SK-N-SH (cell line): Measurements from ENCODE around the gene DOHH. TPM values are rescaled to one million over a fixed set of nuclear protein-coding genes. Genes with fewer than 3 reads are reported as not detected.

Experiments used
- CTCF ChIA-PET: fragments of 300-600, 350-600 bp; formaldehyde crosslinking; extraction: SDS; loops from one replicate; lab custom pipeline; 2021; lab: Yijun Ruan, JAX
- POLR2A ChIA-PET: fragments of 350-600 bp; sonication (Branson Sonifier 250); formaldehyde crosslinking; extraction: SDS; loops from one replicate; lab custom pipeline; 2020; ENCODE audit warnings: antibody characterized with exemption, inconsistent platforms; lab: Yijun Ruan, JAX
- DNase-seq: peaks from one replicate; pipeline ENCODE4 v3.0.0; 2012
- H2AFZ ChIP-seq: fragments of 200-600 bp; sonication (generic); 2 replicates; pipeline ENCODE4 v1.8.1; 2016; ENCODE audit warnings: antibody characterized with exemption, mild to moderate bottlenecking, low read depth
- H3F3A ChIP-seq: fragments of 200-600 bp; sonication (generic); replicated peaks from 2 replicates; pipeline ENCODE3; 2016; ENCODE audit warnings: antibody characterized with exemption, mild to moderate bottlenecking; ENCODE audit not compliant: insufficient read depth
- H3K27ac ChIP-seq, 2 experiments: fragments of 200-500 bp in 1 of 2; fragments of 200-600 bp in 1 of 2; sonication (Bioruptor generic) in 1 of 2; sonication (generic), shearing (Covaris generic) in 1 of 2; 2 replicates each; pipeline versions ENCODE4 v1.5.1 to v1.6.1; 2014 to 2016; ENCODE audit warnings: low read depth in 2 of 2, inconsistent platforms in 1 of 2, low read length in 1 of 2, mild to moderate bottlenecking in 1 of 2, mixed read lengths in 1 of 2
- H3K27me3 ChIP-seq: fragments of 200-600 bp; sonication (generic), shearing (Covaris generic); 2 replicates; pipeline ENCODE4 v1.6.1; 2016; ENCODE audit warnings: mixed run types; ENCODE audit not compliant: insufficient read depth
- H3K36me3 ChIP-seq, 2 experiments: fragments of 200-500 bp in 1 of 2; fragments of 200-600 bp in 1 of 2; sonication (Bioruptor generic) in 1 of 2; sonication (generic) in 1 of 2; replicated peaks in 1 of 2; 2 replicates each; pipeline versions ENCODE3 to v1.5.1; 2014 to 2016; ENCODE audit warnings: low read length in 1 of 2, mild to moderate bottlenecking in 1 of 2; ENCODE audit not compliant: insufficient read depth in 2 of 2, control insufficient read depth in 1 of 2
- H3K4me1 ChIP-seq, 2 experiments: fragments of 200-500 bp in 1 of 2; fragments of 200-600 bp in 1 of 2; sonication (Bioruptor generic) in 1 of 2; sonication (generic), shearing (Covaris generic) in 1 of 2; 2 replicates each; pipeline versions ENCODE4 v1.5.1 to v1.6.1; 2014 to 2016; ENCODE audit warnings: low read depth in 1 of 2, low read length in 1 of 2, mixed run types in 1 of 2; ENCODE audit not compliant: insufficient read depth in 2 of 2, control insufficient read depth in 1 of 2
- H3K4me2 ChIP-seq: fragments of 200-600 bp; sonication (generic), shearing (Covaris generic); 2 replicates; pipeline ENCODE4 v1.6.1; 2017; ENCODE audit warnings: mixed run types
- H3K4me3 ChIP-seq, 2 experiments: fragments of 200-500 bp in 1 of 2; fragments of 200-600 bp in 1 of 2; sonication (Bioruptor generic) in 1 of 2; sonication (generic), shearing (Covaris generic) in 1 of 2; 2 replicates each; pipeline versions ENCODE4 v1.5.1 to v1.8.1; 2014 to 2016; ENCODE audit warnings: low read depth in 2 of 2, inconsistent platforms in 1 of 2, low read length in 1 of 2, mild to moderate bottlenecking in 1 of 2, mixed read lengths in 1 of 2, moderate library complexity in 1 of 2
- H3K79me2 ChIP-seq: fragments of 200-600 bp; sonication (generic); 2 replicates; pipeline ENCODE4 v1.8.1; 2017; ENCODE audit warnings: mild to moderate bottlenecking; ENCODE audit not compliant: insufficient read depth
- H3K9ac ChIP-seq: fragments of 200-600 bp; sonication (generic); 2 replicates; pipeline ENCODE4 v1.6.1; 2017; ENCODE audit warnings: mixed run types
- H3K9me2 ChIP-seq: fragments of 200-600 bp; sonication (generic); 2 replicates; pipeline ENCODE4 v1.6.1; 2017; ENCODE audit warnings: mixed run types
- H3K9me3 ChIP-seq: fragments of 200-600 bp; sonication (generic); 2 replicates; pipeline ENCODE4 v1.6.1; 2017; ENCODE audit warnings: mixed run types, mild to moderate bottlenecking, moderate library complexity
- H4K20me1 ChIP-seq: fragments of 200-600 bp; sonication (generic); 2 replicates; pipeline ENCODE4 v1.6.1; 2017; ENCODE audit warnings: mild to moderate bottlenecking, mixed run types; ENCODE audit not compliant: insufficient read depth
- CHD2 ChIP-seq: fragments of 150-350 bp; IDR thresholded peaks from 2 replicates; pipeline ENCODE4 v1.6.1; 2018; ENCODE audit warnings: low read length; ENCODE audit not compliant: partially characterized antibody
- ELF1 ChIP-seq: IDR thresholded peaks from 2 replicates; pipeline ENCODE4 v1.4.0; 2012
- EZH2phosphoT487 ChIP-seq: fragments of 200-600 bp; sonication (generic); IDR thresholded peaks from 2 replicates; pipeline ENCODE4 v1.6.1; 2017; ENCODE audit warnings: low read depth, mixed run types, mild to moderate bottlenecking, antibody characterized with exemption, moderate library complexity, borderline replicate concordance
- FOXM1 ChIP-seq: IDR thresholded peaks from 2 replicates; pipeline ENCODE4 v1.4.0; 2012; ENCODE audit warnings: low read depth, mild to moderate bottlenecking
- GABPA ChIP-seq: IDR thresholded peaks from 2 replicates; pipeline ENCODE4 v1.4.0; 2012; ENCODE audit warnings: low read depth, mild to moderate bottlenecking
- GATA2 ChIP-seq: sonication (generic); formaldehyde crosslinking; IDR thresholded peaks from 2 replicates; pipeline ENCODE4 v1.5.0; 2020; ENCODE audit warnings: mild to moderate bottlenecking, missing genetic modification reagents
- JUND ChIP-seq: IDR thresholded peaks from 2 replicates; pipeline ENCODE4 v1.4.0; 2012
- MEF2A ChIP-seq: IDR thresholded peaks from 2 replicates; pipeline ENCODE4 v1.4.0; 2012; ENCODE audit warnings: low read depth, borderline replicate concordance
- MXI1 ChIP-seq: IDR thresholded peaks from 2 replicates; pipeline ENCODE4 v1.6.1; 2012; ENCODE audit warnings: mild to moderate bottlenecking, low read depth, low read length, improper control_type of control experiment
- NFIC ChIP-seq: IDR thresholded peaks from 2 replicates; pipeline ENCODE4 v1.4.0; 2012; ENCODE audit warnings: borderline replicate concordance
- NRF1 ChIP-seq: IDR thresholded peaks from 2 replicates; pipeline ENCODE4 v1.6.1; 2012; ENCODE audit warnings: low read depth, mild to moderate bottlenecking, low read length
- POLR2AphosphoS5 ChIP-seq: IDR thresholded peaks from 2 replicates; pipeline ENCODE4 v1.6.1; 2012; ENCODE audit warnings: low read depth, low read length
- RCOR1 ChIP-seq: fragments of 150-350 bp; IDR thresholded peaks from 2 replicates; pipeline ENCODE4 v1.6.1; 2017; ENCODE audit warnings: antibody characterized with exemption, low read length
- SMC3 ChIP-seq: IDR thresholded peaks from 2 replicates; pipeline ENCODE4 v1.6.1; 2012; ENCODE audit warnings: low read depth, low read length, improper control_type of control experiment
- TAF1 ChIP-seq: IDR thresholded peaks from 2 replicates; pipeline ENCODE4 v1.6.1; 2012; ENCODE audit warnings: low read depth, mild to moderate bottlenecking, low read length, moderate library complexity, borderline replicate concordance
- TEAD4 ChIP-seq: IDR thresholded peaks from 2 replicates; pipeline ENCODE4 v1.4.0; 2012; ENCODE audit warnings: mild to moderate bottlenecking, borderline replicate concordance; ENCODE audit not compliant: insufficient read depth
- YY1 ChIP-seq: IDR thresholded peaks from 2 replicates; pipeline ENCODE4 v1.4.0; 2012; ENCODE audit warnings: low read depth, mild to moderate bottlenecking
- WGBS: methylation state at CpG from one replicate; pipeline ENCODE4 v1.1.6; 2017; ENCODE audit warnings: low lambda C conversion rate; 5-methylcytosine and 5-hydroxymethylcytosine counted together
- polyA plus RNA-seq, 3 experiments: library from polyadenylated mRNA; depleted of rRNA; stranded (reverse); fragments of >200 nt; gene quantifications; 2 replicates each; pipeline ENCODE4 v1.2.3, GENCODE V29; 2012
- TF ChIP-seq, protein P1 (sequence below): IDR thresholded peaks from 2 replicates; pipeline ENCODE4 v1.4.0; 2012; ENCODE audit warnings: low read depth, borderline replicate concordance
- TF ChIP-seq, protein P2 (sequence below): IDR thresholded peaks from 2 replicates; pipeline ENCODE4 v1.4.0; 2012; ENCODE audit warnings: low read depth
- TF ChIP-seq, protein P3 (sequence below): fragments of 150-350 bp; IDR thresholded peaks from 2 replicates; pipeline ENCODE4 v1.6.1; 2016; ENCODE audit warnings: mild to moderate bottlenecking, low read depth, low read length
- TF ChIP-seq, protein P4 (sequence below): IDR thresholded peaks from 2 replicates; pipeline ENCODE4 v1.4.0; 2012; ENCODE audit warnings: low read depth, borderline replicate concordance

DOHH gene
- polyA plus RNA-seq, 1 of the 3 experiments (the other 2 are of a cell fraction) = 14.3 TPM

DNA sequence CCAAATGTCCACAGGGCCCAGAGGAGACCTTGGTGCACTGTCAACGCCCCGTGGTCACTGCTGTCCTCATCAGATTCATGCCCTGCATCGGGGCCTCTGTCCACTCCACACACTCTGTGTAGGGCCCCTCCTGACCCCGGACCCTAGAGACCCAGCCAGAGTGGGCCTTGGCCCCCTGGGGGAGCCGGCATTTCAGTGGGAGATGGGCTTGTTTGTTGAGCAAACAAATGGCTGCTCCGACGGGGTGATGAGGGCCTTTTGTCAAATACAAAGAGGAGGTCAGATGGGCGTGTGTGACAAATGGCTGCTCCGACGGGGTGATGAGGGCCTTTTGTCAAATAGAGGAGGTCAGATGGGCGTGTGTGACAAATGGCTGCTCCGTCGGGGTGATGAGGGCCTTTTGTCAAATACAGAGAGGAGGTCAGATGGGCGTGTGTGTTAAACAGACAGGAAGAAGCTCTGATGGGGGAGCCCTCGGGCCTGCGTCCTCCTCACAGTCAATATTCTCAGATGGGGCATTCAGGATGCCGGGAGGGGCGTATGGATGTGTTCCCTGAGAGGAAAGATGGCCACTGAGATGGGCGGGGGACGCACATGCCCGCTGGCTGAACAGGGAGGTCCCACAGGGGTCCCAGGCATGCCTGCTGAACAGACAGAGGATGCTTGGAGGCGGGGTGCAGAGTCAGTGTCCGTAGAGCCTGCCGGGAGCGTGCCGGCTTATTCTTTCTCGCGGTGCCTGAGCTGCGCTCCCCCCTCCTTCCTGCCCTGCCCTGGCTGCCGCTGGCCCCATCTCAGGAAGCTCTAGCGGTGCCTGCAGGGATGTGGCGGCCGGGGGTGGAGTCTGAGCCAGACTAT is 56.4 kb downstream of the DOHH start:
- Histone ChIP-seq H3K27me3 (no peaks in the 10 kb centered on the region), H3K79me2 (peaks cover 30% of the 10 kb centered on the region), H3K4me1 (peaks cover 0 to 39% of the 10 kb centered on the region in 2 experiments; a peak in 1 of 4 replicates), H3K27ac (peak overlapping the region in 1 of 2 experiments; percentile 78; a peak in 3 of 4 replicates), H3K9me3 (no peaks in the 10 kb centered on the region), H3K4me2 (no peak overlapping the region), H4K20me1 (peaks cover 20% of the 10 kb centered on the region), H3F3A (peaks cover 9% of the 10 kb centered on the region), H3K4me3 (no peak overlapping the region), H3K9me2 (no peaks in the 10 kb centered on the region), H3K9ac (no peak overlapping the region), H2AFZ (no peak overlapping the region), H3K36me3 (peaks cover 3 to 29% of the 10 kb centered on the region in 2 experiments)
- TF ChIP-seq CHD2 (peak; percentile 64), ELF1 (no peak), NFIC (no peak)
- TF ChIP-seq, protein P1, sequence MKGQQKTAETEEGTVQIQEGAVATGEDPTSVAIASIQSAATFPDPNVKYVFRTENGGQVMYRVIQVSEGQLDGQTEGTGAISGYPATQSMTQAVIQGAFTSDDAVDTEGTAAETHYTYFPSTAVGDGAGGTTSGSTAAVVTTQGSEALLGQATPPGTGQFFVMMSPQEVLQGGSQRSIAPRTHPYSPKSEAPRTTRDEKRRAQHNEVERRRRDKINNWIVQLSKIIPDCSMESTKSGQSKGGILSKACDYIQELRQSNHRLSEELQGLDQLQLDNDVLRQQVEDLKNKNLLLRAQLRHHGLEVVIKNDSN = no peak
- TF ChIP-seq, protein P2, sequence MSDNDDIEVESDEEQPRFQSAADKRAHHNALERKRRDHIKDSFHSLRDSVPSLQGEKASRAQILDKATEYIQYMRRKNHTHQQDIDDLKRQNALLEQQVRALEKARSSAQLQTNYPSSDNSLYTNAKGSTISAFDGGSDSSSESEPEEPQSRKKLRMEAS = no peak
- peak; percentile 76 for DNase-seq
- WGBS = 81% methylated on average over 25 of the region's 33 CpGs
- ChIA-PET CTCF (interaction anchor here (4.8 kb wide), 1 partner anchor 15 kb away, joined by 31 read pairs; no protein-coding TSS in a partner anchor), POLR2A (interaction anchor here (0.6 kb wide), 1 partner anchor 58 kb away, joined by 3 read pairs; no protein-coding TSS in a partner anchor)

DNA sequence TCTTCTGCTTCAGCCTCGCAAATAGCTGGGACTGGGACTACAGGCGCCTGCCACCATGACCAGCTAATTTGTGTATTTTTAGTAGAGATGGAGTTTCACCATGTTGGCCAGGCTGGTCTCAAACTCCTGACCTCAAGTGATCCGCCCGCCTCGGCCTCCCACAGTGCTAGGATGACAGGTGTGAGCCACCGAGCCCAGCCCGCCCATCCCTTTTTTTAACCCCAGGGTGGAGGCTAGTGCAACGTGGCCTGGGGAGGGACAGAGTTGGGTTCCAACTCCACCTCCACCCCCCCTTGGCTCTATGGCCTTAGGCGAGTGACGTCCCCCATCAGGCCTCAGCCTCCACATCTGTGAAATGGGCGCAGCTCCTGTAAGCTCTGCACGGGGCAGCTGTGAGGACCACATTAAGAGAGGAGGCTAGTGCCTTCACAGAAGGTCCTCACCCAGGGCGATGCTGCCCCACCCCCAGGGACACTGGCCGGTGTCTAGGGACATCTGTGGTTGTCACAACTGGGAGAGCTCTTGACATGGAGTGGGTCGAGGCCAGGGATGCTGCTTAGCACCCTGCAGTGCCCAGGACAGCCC is 57.9 kb downstream of the DOHH start:
- CTCF ChIA-PET = interaction anchor here (0.9 to 4.8 kb wide), 7 partner anchors 13 to 138 kb away, joined by 3 to 31 read pairs (median 4); no protein-coding TSS in a partner anchor
- H3K36me3 ChIP-seq = peaks cover 9 to 32% of the 10 kb centered on the region in 2 experiments
- 92% methylated on average over 2 of the region's 15 CpGs for WGBS
- peak overlapping the region in 1 of 2 experiments; percentile 96; a peak in 2 of 4 replicates for H3K27ac ChIP-seq
- peaks cover 8% of the 10 kb centered on the region for H3F3A ChIP-seq
- no peak overlapping the region for H3K4me3 ChIP-seq
- POLR2A ChIA-PET = interaction anchor here (1.0 to 1.2 kb wide), 3 partner anchors 13 to 106 kb away, joined by 3 to 4 read pairs (median 3); no protein-coding TSS in a partner anchor
- H3K9ac ChIP-seq = no peak overlapping the region
- no peak overlapping the region for H3K4me2 ChIP-seq
- no peak overlapping the region for H2AFZ ChIP-seq
- H3K79me2 ChIP-seq = peaks cover 37% of the 10 kb centered on the region
- H4K20me1 ChIP-seq = peaks cover 18% of the 10 kb centered on the region
- no peaks in the 10 kb centered on the region for H3K27me3 ChIP-seq
- H3K9me2 ChIP-seq = no peaks in the 10 kb centered on the region
- no peak for DNase-seq
- H3K4me1 ChIP-seq = peaks cover 0 to 39% of the 10 kb centered on the region in 2 experiments; a peak in 1 of 4 replicates
- no peaks in the 10 kb centered on the region for H3K9me3 ChIP-seq
- TF ChIP-seq GATA2 (CRISPR knock-in tag) (no peak), FOXM1 (no peak), SMC3 (no peak), JUND (no peak), TEAD4 (no peak), MXI1 (no peak), TAF1 (no peak), NRF1 (no peak), YY1 (no peak), NFIC (no peak), CHD2 (no peak), EZH2phosphoT487 (no peak), RCOR1 (no peak), MEF2A (no peak), GABPA (no peak), POLR2AphosphoS5 (no peak)
- TF ChIP-seq, protein P1 = no peak
- TF ChIP-seq, protein P3, sequence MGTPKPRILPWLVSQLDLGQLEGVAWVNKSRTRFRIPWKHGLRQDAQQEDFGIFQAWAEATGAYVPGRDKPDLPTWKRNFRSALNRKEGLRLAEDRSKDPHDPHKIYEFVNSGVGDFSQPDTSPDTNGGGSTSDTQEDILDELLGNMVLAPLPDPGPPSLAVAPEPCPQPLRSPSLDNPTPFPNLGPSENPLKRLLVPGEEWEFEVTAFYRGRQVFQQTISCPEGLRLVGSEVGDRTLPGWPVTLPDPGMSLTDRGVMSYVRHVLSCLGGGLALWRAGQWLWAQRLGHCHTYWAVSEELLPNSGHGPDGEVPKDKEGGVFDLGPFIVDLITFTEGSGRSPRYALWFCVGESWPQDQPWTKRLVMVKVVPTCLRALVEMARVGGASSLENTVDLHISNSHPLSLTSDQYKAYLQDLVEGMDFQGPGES = no peak
- TF ChIP-seq, protein P4, sequence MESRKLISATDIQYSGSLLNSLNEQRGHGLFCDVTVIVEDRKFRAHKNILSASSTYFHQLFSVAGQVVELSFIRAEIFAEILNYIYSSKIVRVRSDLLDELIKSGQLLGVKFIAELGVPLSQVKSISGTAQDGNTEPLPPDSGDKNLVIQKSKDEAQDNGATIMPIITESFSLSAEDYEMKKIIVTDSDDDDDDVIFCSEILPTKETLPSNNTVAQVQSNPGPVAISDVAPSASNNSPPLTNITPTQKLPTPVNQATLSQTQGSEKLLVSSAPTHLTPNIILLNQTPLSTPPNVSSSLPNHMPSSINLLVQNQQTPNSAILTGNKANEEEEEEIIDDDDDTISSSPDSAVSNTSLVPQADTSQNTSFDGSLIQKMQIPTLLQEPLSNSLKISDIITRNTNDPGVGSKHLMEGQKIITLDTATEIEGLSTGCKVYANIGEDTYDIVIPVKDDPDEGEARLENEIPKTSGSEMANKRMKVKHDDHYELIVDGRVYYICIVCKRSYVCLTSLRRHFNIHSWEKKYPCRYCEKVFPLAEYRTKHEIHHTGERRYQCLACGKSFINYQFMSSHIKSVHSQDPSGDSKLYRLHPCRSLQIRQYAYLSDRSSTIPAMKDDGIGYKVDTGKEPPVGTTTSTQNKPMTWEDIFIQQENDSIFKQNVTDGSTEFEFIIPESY = no peak
